GM21723 (cell line): Measurements from ENCODE around the gene MYOZ2.
A peak's percentile ranks its signal among the peaks of the same experiment; 100 is the strongest.

Experiments
- ATAC-seq: cut with Tn5 transposase; IDR thresholded peaks from one replicate; pipeline ENCODE4 v1.9.1; 2021; ENCODE audit warnings: mild to moderate bottlenecking, moderate library complexity; ENCODE audit not compliant: unreplicated experiment

The MYOZ2 gene

DNA sequence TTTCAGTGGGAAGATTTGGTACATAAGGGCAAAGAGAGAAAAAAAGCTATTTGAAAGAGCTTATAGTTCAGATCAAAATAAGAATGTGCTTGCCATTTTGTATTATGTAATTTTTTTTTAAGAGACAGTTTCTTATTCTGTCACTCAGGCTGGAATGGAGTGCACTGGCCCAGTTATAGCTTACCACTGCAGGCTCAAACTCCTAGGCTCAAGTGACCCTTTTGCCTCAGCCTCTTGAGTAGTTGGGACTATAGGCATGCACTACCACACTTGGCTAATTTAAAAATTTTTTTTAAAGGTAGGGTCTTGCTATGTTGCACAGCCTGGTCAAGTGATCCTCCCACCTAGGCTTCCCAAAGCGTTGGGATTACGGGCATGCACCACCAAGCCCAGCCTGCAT is 54.7 kb downstream of the MYOZ2 start:
- ATAC-seq = no peak

DNA sequence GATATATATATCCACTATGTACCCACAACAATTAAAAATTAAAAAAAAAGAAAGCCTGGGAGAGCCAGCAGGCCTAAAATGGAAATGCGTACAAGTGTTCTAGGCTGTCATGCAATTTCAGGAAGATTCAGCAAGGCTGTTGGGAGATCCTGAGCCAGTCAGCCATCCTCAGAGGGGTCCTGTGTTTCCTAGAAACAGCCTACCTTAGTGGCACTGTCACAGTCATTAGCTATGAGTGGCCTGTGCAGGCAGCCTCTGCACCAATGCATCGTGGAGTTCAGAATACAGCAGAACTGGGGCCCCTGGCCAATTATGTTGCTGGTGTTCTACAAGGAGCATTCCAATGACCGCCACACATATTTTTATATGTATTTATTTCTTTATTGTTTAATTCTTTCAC is 55.9 kb downstream of the MYOZ2 start:
- ATAC-seq = no peak

DNA sequence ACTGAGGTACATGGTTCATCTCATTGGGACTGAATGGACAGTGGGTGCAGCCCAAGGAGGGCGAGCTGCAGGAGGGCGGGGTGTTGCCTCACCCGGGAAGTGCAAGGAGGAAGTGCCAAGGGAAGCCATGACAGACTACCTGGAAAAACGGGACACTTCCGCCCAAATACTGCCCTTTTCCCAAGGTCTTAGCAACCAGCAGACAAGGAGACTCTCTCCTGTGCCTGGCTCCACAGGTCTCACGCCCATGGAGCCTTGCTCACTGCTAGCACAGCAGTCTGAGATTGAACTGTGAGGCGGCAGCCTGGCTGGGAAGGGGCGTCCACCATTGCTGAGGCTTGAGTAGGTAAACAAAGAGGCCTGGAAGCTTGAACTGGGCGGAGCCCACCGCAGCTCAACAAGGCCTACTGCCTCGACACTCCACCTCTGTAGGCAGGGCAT is 62.2 kb downstream of the MYOZ2 start:
- ATAC-seq = no peak

DNA sequence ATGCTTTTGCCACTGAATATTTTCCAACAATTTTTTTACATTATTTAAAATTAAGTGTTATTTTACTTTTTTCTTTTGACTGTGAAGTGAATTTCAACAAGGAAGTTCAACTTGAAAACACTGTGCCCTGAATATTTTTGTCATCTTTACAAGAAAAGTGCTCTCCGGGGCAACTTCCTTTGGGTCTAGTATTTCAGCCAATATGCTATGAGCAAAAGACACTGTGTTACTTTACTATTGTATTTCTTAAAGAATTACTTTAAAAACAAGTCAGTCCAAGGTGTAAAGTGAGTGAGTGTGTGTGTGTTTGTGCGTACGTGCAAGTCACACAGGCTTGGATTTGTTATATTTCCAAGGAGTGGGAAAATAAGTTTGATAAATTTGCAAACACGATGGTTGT is 69.3 kb downstream of the MYOZ2 start:
- ATAC-seq = no peak

GRCh38 chr4:119205690-119206089 is 70.1 kb downstream of the MYOZ2 start:
- ATAC-seq = no peak

DNA sequence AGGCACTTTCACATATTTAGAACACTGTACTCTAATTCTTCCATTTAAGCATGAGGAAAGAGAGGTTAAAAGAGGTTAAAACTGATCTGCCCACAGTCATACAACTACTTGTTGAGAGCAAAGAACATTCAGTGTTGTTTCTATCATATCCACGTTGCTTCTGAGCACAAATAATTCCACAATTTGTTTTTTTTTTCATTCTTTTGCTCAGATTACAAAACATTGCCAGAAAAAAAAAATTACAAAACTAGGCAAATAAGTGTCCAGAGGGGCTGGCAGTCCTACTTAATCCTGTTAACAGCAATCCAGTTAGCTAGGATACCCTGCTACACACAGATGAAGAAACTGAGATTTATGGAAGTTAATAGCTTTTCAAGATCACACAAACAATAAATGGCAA is 70.5 kb downstream of the MYOZ2 start:
- no peak for ATAC-seq

DNA sequence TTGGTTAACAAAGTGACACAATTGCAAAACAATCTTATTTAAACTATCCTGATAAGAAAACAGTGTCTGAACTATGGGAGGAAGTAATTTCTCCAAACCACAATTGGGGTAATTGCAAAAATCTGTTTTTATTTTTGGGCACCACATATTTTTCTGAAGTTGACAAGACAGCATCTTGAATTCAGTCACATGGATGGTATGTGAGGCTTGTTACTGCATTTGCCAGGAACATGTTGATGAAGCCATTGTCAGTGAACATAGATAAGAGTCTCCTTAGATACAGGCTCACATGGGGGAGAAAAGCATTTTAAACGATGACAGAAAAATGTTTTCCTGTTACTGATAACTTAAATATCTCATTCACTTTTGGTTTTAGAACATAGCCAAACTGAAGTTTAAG is 71.4 kb downstream of the MYOZ2 start:
- no peak for ATAC-seq

DNA sequence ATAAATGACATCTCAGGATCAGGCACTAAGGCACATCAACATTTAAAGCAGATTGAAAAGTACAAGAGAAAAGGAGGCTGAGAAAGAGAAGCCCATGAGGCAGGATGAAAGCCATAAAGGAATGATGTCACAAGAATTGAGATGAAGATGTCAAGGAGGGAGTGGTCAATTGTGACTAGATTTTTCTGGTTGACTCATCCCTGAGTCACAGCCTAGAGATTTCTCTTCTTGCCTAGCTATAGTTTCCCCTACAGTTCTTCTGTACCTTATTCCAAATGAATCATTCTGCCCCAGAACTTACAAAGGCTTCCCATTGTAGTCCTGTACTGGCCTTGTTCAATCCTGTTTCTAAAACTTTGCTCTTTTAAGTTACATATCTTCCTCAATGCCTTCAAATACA is 73.4 kb downstream of the MYOZ2 start:
- no peak for ATAC-seq

DNA sequence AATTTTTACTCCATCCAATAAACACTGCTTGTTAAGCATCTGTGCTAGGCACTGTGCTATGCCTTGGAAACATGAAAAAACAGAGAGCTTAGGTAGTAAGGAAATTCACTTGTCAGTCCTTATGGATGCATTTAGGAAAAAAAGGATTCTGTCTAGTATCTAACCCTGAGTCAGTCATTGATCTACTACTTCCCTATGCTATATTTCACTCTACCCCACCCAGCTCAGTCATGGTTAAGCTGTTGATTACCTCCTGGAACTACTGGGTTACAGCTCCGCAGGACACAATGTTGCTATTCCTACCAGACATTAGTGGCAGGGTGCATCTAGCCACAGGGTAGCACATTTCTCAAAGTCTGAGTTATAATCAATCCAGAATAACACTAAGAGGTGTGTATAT is 74.0 kb downstream of the MYOZ2 start:
- ATAC-seq = no peak

DNA sequence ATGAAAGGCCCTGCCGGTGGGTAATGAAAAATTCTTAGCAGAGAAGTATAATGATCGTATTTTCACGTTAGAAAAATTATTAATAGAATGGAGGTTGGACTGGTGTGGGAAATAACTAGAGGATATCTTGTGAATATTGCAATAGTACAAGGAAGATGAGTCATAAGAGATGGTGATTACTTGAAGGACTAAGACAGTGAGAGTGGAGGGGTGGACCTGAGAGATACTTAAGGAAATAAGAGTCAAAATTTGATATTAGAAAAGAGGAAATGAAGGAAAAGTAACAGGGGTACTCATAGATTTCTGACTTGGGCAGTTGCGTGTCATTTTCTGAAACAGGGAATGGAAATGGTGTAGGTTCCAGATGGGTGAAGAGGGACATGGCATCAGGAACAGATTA is 75.1 kb downstream of the MYOZ2 start:
- no peak for ATAC-seq

DNA sequence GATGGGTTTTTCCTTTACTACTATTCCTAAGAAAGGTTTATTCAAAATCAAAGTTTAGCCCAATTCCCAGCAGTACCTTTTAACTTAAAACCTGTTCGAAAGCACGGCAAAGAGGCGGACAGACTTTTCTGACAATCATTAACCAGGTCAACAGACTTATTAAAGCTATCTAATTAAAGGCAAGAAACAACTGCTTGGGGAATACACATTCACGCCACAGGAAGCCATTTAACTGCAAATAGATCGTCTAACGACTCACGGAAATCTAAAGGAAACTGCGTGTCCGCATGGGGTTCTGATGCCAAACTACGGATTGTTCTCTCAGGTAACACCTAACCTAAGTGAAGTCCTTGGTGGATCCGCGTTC is 76.2 kb downstream of the MYOZ2 start:
- ATAC-seq = peak; percentile 15

- peak; percentile 93 for ATAC-seq
Measured at GRCh38 chr4:119212234-119212963, 76.8 kb downstream of the MYOZ2 start, which contains the start of gene USP53. Gene USP53, plus strand, starts transcription at chr4:119212713. Its CDS starts 27,047 bp downstream, at chr4:119239760.

DNA sequence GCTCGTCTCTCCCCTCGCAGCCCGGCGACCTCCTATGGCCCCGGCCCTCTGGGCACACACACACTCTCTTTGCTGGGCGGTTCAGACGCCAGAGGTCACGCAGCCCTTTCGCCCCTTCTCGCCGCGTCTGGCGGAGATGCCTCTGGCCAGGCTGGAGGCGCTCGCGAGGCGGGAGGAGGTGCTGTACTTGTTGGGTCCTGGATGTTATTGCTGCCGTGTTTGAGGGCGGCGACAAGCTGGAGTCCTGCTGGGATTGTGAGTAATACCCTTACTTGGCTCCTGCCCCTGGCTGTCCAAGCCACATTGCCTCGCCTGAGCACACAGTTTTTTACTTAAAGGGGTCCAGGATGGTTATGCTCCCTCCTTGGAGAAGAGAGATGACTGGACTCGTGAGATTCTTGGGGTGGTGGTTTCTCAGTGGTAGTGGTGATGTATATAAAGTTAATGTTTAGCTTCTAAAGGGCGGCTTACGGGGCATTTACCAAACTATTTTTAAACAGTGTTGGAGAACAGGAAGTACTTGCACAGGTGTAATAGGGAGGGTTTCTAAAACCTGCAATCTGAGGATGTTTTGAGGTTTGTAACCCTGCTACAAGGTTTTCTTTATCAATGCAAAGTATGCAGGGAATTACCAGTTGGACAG is 77.5 kb downstream of the MYOZ2 start:
- ATAC-seq = peak; percentile 71

DNA sequence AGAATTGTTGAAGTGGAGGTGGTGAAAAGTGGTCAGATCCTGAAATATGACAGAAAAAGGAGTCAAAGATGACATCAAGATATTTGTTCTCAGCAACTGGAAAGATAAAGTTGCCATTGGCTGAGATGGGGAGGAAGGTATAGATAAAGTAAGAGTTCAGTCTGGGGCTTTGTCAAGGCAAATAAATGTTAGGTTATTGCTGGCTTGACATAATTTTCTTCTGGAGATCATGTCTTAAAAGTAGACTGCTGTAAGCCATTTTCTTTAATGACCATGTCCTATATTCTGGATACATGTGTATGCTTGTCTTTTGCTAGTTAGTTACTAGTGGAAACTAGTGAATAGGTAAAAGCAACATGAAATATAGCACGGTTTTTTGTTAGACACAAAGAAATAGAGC is 82.5 kb downstream of the MYOZ2 start:
- no peak for ATAC-seq

GRCh38 chr4:119221412-119221811 is 85.8 kb downstream of the MYOZ2 start:
- no peak for ATAC-seq

DNA sequence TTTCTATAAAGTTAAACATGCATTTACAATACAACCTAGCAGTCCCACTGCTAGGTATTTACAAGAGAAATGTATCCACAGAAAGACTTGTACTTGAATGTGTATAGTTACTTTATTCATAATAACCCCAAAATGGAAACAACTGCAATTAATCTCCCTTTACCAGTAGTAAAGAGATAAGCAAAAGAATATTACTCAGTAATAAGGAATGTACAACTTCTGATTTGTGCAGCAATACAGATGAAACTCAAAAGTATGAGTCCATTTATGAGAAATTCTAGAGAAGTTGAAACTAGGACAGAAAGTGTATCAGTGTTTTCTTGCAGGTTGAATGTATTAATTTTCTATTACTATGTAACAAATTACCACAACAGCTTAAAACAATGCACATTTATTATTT is 92.1 kb downstream of the MYOZ2 start:
- ATAC-seq = no peak

- ATAC-seq = no peak
Measured at GRCh38 chr4:119228406-119228805, 92.8 kb downstream of the MYOZ2 start.

GRCh38 chr4:119229908-119230687 is 94.5 kb downstream of the MYOZ2 start:
- ATAC-seq = no peak

- no peak for ATAC-seq
Measured at GRCh38 chr4:119231491-119231890, 95.9 kb downstream of the MYOZ2 start.

DNA sequence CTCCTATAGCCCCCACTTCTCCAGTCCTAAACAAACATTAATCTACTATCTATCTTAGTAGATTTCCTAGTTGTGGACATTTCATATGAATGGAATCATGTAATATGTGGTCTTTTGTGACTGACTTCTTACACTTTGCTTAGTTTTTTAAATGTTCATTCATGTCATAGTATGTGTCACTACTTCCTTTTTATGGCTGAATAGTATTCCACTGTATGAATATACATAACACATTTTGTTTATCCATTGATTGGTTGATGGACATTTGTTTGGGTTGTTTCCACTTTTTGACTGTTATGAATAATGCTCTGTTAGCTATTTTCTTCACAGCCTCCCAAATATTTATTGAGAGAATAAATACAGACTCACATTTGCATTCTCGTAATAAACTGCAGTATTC is 96.7 kb downstream of the MYOZ2 start:
- no peak for ATAC-seq

GRCh38 chr4:119233191-119233590 is 97.6 kb downstream of the MYOZ2 start:
- ATAC-seq = no peak

GRCh38 chr4:119233750-119234149 is 98.1 kb downstream of the MYOZ2 start:
- ATAC-seq = no peak
